ENCODE data around the gene GPR87.

GPR87 gene

DNA sequence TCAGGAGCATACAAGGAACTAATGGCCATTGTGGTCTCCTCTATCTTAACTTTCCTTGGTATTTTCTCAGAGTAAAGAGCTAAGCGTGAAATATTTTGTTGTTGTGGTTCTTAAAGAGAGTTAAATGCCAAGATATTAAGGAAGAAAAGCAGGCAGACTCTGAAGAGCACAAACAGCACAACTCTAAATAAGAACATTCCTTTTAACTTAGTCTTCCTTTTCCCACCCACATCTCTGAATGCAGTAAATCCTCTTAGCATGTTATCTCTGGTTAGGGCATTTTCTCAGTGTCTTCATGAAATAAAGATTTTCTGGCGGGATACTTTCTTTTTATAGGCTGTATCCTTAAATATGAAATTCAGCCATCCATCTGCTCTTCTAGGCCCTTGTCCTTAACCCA, 1.5 kb downstream of the GPR87 start:
- no peak for DNase-seq

DNA sequence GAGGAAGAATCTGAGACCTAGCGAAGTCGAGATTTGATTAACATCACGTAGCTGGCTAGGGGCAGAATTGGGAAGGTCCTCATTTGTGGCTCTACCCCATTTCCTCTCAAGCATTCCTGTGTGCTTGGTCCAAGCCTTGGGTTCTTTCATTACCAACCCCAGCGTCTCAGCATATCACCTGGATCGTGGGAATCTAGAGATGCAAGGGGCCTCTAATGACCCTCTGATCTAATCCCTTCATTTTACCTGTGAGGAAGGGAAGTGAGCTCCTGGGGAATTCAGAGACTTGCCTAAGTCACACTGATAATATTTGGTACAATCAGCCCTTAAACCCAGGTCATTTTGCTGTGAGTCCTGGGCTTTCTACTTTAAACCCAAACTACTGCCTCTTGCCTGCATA, 2.0 kb downstream of the GPR87 start:
- DNase-seq: no peak

DNA sequence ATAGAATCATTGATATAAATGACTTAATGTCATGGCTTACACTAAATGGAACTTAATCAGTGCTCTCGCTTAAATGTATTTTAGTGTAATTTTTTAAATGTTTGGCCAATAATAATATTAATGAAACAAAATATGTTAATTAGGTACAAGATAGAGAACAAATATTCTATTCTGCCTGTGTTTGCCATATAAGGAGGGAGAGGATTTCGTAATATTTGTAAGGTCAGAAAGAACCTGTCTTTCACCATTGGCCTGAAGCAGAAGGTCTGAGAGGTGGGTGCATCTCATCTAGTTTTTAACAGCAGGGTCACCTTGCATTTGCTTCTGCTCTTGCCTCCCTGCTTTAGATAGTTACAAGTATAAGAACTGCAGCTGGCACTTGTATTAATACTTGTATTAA, 2.5 kb downstream of the GPR87 start:
- no peak for DNase-seq

GRCh38 chr3:151312972-151313371, 3.6 kb downstream of the GPR87 start:
- DNase-seq: no peak

- DNase-seq: no peak
Measured at GRCh38 chr3:151309566-151309965, 7.1 kb downstream of the GPR87 start.

- no peak for DNase-seq
Measured at GRCh38 chr3:151307583-151308488, 8.8 kb downstream of the GPR87 start.

DNA sequence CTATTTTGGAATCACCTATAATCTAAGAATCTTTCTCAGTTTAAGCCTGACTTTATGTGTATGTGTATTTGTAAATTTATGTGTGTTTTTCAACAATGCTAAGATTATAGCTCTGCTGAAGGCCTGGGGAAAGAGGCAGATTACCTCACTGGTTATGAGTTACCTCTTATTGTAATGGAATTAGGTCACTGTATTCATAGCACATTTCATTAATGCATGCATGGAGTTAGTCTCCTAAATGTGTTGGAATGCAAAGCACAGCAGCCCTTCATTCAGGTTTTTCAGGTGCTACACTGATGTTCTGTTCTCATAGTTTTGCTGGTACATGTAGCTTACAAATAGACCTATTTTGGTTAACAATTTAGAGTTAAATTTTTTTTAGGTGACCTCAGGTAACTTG, 9.5 kb downstream of the GPR87 start:
- DNase-seq: no peak

DNA sequence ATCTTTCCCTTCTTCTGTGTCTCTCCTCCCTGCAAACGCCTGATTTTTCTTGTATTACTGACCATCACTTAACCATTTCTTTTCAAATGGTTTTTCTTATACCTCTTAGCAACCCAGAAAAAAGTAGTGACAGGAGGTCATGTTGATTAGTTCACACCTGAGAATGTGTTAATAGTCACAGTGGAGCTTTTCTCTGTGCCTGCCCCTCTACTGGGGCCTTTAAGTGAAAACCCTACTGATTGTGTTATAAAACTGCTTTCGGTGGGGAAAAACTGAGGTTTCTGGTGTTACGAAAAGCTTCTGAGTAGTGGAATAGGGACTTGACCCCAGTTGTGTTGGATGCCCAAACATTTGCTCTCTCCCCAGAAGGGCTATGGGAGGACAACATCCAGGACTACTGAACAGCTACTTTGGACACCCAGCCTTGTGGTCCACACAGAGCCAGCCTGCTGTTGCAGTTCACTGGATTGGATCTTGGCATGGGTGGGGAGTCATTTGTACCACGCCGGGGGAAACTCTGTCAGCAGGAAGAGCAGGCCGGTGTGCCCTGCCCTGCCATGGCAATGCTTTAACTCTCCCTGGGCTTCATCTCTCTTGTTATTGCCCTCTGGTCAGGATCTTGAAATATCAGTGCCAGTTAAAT, 10.3 kb downstream of the GPR87 start:
- no peak for DNase-seq

DNA sequence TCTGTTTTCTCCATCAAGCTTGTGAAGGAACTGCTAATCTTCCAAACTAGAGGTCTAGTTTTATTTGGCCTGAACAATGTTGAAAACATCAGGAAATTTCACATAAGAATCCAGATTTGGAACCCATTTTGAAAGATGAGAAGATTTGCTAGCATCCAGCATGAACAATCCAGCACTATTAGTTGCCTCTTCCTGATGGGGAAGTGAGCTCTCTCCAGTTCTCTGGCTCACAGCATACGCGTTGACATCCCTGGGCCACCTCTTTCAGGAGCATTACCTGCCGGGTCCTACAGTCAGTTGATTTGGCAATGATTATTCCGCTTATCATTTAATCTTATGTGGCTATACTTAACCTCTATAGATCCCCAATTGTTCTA, 10.9 kb downstream of the GPR87 start:
- DNase-seq: no peak

DNA sequence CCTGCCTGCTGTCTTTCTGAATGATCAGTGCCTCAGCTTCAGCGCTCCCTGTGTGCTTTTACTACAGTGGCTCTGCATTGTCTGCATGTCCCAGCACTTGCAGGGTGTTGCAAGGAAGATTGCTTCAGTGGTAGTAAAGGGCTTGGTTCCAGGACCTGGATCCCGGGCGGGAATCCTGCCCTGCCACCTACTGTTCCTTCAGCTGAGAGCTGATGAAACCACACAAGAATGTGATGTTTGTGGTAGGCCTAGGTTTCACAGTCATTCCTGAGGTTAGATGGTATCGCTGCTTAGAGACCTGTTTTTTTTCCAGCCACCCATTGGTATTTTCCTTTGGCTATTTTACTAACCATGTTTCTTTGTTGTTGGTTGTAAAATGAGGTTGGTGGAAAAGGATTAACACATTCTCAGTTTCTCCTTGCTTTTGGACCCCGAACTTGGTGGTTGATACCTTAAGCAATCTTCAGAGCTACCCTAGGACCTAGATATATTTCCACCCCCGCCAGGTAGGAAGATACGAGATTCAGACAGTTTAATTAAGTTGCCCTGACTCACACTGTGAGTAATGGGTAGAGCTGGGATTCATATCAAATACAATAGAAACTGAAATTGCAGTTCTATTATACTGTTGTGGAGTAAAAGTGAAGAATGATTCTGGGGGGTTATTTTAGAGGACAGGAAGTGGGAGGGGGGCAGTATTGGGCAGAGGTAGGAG, 11.4 kb downstream of the GPR87 start:
- no peak for DNase-seq

- DNase-seq: no peak
Measured at GRCh38 chr3:151303751-151304150, 12.9 kb downstream of the GPR87 start.

DNA sequence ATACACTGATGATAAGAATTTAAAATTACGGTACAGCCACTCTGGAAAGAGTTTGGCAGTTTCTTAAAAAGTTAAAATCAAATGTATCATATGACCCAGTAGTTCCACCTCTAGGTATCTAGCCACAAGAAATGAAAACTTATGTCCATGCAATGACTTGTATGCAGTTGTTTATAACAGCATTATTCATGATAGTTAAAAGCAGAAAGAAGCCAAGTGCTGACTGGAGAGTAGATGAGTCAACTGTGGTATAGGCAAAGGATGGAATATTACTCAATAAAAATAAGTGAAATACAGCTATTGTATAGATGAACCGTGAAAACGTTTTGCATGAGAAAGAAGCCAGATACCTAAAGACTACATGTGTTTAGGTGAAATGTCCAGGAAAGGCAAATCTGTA, 14.8 kb downstream of the GPR87 start:
- DNase-seq: no peak

- no peak for DNase-seq
Measured at GRCh38 chr3:151300539-151300938, 16.1 kb downstream of the GPR87 start.

DNA sequence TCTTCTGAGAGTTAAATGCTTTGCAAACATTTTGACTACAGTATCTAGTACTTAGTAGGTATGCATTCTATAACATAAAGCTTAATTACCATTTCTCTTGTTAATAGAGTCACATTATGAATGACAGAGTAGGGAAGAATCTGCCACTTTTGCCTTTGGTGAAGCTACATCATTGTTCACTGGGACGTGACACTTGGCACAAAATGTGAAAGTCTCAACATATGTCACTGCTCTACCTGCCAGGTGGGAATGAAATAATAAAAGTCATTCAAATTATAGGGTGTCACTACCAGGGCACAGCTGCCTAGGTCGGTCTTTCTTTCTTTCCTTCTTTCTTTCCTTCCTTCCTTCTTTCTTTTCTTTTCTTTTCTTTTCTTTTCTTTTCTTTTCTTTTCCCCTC, 17.6 kb downstream of the GPR87 start:
- DNase-seq: no peak

DNA sequence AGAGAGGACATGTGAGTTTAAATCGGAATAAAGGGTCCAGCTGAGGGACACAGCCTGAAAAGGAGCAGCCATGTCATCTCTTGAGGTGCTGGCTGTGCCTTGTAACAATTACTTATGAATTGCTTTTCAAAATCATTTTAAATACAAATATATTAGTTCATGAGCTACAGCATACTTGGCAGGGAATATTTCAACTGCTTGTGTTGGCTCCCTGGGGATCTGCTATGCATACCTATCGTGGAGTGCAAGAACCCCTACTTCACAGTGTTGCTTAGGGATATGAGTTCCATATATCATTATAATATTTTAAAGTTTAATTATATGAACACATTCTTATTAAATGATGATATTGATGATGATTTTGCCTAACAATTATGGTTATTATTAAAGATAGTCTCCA, 19.2 kb downstream of the GPR87 start:
- no peak for DNase-seq

GRCh38 chr3:151296226-151296625, 20.4 kb downstream of the GPR87 start:
- DNase-seq: no peak

GRCh38 chr3:151293127-151293526, 23.5 kb downstream of the GPR87 start:
- DNase-seq: no peak

DNA sequence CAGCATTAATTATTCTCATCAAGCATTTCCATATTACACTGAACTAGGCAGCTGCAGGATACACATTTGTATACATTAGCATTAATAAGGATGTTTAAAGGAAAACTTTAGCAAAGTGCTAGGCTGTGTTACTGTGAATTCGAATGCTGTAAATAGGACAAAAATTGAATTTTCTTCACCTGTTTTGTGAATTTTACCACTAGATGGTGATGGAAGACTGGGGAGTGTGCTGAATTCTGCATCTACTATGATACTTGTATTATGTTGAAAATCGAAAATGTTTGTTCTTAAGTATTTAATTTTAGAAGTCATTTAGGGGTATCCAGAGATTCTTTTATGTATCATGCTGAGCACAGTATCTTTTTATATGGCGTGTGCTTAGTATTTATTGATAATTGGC, 25.9 kb downstream of the GPR87 start:
- peak; percentile 59 to 66 for DNase-seq

- DNase-seq: no peak
Measured at GRCh38 chr3:151289445-151289844, 27.2 kb downstream of the GPR87 start.

DNA sequence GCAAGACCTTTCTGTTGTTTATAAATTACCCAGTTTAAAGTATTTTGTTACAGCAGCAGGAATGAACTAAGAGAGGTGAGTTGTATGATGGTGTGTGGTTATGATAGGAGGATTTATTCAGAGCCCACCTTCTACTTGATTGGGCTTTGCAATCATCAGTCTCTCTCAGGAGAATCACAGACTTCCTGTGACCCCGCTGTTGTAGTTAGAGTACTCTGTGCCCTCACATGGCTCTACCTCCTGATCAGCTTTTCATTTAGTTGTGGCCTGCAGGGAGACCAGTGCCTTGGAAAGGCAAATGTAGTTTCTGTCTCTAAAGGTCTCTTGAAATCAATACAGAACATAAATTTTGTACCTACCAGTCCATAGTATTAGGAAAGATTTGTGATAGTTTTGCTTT, 30.7 kb downstream of the GPR87 start:
- DNase-seq: no peak

GRCh38 chr3:151283907-151284461, 32.6 kb downstream of the GPR87 start:
- no peak for DNase-seq

GRCh38 chr3:151283387-151283786, 33.2 kb downstream of the GPR87 start:
- DNase-seq: no peak

DNA sequence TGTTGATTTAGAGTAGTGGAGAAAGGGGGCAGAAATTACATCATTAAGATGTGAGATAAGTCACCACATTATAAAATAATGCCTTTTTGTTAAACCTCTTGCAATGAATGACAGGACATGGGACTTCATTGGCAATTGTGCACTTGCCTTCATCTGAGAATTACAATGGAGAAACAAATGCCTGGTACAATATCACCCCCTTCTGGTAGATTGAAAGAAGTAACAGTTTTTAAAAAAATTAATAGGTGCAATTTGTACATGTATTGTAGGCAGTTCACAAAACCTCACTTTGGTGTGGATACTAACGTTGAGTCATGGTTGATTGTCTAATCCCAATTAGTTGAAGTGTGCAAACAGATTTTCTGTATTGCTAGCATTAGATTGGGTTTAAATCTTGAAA, 33.7 kb downstream of the GPR87 start:
- peak; percentile 82 to 92 for DNase-seq
